RPMI8226 (cell line): ENCODE measurements around the gene CFL1.

Experiments used
- DNase-seq: peaks from one replicate; pipeline ENCODE4 v3.0.0-alpha.2; 2015

CFL1 gene

DNA sequence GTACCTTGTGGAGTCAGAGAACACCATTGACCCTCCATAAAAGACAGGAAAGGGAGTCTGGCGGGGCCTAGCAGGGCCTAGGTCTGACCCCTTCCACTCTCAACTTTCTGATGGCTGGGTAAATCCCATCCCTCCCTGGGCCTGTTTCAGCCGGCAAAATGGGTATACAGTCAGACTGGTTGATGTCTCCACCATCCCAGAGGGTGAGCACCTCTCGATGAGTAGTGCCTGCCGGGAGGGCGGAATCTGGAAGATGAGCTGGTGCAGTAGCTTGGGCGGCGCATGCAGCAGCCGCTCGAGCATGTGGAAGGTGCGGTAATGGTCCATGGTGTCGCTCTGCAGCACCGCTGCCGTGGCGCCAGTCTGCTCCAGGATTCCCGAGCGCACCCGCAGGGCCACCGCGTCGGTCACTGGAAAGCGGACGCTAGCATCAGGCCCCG lies 29.8 kb upstream of the CFL1 start:
- DNase-seq: peak; percentile 67

DNA sequence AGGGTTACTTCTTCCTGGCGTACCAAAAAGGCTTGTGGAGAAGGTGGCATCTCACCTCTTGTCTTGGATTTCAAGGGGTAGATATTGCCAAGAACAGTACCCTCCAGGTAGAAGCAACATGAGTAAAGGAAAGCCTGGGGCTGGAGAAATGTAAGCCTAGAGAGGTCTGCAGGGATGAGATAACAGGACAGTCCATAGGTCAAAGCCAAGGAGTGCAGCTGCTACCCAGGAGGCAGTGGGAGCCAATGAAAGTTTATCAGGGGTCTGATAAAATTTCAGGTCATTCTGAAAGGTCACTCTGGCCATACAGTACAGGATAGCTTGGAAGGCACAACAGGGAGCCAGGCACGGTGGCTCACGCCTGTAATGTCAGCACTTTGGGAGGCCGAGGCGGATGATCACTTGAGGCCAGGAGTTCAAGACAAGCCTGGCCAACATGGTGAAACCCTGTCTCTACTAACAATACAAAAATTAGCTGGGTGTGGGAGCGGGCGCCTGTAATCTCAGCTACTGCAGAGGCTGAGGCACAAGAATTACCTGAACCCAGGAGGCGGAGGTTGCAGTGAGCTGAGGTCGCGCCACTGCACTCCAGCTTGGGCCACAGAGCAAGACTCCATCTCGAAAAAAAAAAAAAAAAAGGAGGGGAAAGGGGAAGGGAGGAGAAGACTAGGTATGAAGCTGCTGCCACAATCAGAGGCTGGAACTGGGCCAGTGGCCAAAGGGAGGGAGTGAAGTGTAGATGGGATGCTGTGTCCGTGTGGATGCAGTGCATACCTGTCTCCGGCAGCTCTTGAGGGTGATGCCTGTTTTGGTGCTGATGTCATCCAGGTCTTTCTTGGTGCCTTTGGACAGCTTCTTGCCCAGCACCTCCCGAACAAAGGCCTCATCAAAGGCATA lies 29.1 kb upstream of the CFL1 start:
- no peak for DNase-seq

DNA sequence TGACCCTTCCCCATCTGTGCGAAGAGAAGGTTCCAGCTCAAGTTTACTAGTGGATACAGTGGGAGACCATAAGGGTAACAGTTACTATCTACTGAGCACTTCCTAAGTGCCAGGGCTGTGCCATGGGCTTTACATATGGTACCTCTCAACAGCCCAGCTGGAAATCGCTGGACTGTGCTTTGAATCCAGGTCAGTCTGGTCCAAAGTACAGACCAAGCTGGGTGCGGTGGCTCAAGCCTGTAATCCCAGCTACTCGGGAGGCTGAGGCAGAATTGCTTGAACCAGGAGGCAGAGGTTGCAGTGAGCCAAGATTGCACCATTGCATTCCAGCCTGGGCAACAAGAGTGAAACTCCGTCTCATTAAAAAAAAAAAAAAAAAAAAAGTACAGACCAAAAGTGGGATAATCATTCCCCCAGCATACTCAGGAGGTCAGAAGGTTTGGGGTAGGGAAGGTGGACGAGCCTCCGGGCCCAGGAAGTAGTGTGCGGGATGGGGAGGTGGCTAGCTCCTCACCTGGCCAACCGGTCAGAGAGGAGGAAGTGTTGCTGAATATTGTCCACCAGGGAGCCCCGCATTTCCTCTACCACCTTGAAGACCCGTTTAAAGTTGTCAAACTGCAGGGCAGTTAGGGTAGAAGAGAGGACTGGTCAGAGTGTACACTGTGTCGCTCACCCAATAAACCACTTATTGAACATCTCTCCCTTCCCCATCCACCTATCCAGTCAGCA lies 28.0 kb upstream of the CFL1 start:
- DNase-seq: no peak

DNA sequence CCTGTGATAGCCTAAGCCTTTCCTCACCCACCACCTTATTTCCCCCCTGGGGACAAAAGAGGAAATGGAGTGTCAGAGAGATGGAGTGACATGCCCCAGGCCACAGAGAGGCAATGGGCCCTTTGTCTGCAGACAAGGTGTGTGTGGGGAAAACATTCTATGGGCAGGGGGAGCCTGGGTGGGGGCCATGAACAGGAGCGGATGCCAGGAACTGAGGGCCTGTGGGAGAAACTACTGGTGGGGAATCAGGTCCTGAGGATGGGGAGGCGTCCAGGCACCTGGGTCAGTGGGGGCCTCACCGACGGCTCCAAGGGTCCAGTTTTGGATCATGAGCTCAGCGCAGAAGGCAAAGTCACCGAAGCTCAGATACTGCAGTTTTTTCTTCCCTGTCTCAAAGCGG lies 27.3 kb upstream of the CFL1 start:
- DNase-seq: no peak

DNA sequence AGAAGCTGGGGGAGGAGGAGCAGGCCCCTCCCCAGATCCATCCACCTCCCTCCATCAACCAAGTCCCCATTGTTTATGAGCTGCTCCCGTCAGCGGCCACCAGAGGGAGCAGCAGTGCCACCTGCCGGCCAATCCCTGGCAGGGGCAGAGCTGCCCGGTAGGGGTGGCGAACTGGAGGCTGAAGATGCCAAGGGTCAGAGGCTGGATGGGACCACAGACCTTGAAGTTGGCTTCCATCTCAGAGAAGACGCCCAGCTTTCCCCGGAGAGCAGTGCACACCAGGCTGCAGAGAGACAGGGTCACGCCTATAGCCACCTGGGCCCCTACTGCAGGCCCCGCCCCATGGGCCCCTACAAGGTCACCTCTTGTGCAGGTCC lies 26.7 kb upstream of the CFL1 start:
- peak; percentile 87 for DNase-seq

DNA sequence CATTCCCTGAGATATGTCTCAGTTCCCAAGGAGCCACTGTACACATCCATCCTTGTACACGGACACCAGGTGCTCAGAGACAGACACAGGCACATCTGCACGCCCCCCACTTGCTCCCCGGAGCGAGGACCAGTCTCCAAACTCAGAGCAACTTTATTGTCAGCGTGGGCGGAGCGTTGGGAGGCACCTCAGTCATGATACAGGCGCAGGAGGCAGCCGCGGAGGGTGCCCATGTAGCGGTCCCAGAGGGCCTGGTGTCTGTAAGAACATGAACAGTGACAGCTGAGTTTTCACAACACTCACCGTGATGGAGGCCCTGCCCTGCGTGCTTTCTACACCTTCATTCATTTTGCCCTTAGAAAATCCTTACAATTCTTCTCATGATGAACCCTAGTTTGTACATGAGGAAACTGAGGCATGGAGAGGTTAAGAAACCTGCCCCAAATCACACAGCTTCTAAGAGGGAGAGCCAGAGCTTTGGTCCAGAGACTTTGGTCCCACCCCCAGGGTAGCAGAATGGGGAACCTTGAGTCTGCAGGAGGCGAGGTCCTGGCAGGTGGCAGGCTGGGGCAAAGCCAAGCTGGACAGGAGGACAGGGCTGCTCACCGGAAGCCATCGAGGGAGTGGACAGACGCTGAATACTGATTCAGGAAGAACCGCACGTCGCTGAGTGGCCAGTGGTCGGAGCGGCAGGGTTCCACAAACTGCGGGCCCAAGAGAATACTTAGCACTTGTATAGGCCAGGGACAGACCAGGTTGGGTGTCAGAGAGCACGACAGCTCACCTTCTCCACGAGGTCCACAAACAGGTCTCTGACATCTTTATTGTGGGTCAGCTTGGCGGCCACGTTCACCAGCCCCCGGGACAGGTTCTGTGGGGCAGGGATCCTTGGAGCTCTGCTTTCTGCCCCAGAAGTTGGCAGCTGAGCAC lies 26.1 kb upstream of the CFL1 start:
- DNase-seq: no peak

DNA sequence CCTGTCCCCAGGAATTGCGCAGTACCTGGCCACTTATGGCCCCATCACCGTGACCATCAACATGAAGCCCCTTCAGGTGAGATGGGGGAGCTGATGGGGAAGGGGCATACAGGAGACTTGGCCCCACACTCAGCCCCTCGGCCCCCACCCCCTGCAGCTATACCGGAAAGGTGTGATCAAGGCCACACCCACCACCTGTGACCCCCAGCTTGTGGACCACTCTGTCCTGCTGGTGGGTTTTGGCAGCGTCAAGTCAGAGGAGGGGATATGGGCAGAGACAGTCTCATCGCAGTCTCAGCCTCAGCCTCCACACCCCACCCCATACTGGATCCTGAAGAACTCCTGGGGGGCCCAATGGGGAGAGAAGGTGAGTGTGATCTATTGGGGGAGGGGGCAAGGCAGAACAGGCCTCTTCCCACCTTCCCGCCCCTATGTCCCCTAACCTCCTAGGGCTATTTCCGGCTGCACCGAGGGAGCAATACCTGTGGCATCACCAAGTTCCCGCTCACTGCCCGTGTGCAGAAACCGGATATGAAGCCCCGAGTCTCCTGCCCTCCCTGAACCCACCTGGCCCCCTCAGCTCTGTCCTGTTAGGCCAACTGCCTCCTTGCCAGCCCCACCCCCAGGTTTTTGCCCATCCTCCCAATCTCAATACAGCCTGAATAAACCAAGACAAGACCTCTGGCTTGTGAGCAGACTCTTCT lies 25.2 kb upstream of the CFL1 start:
- no peak for DNase-seq

DNA sequence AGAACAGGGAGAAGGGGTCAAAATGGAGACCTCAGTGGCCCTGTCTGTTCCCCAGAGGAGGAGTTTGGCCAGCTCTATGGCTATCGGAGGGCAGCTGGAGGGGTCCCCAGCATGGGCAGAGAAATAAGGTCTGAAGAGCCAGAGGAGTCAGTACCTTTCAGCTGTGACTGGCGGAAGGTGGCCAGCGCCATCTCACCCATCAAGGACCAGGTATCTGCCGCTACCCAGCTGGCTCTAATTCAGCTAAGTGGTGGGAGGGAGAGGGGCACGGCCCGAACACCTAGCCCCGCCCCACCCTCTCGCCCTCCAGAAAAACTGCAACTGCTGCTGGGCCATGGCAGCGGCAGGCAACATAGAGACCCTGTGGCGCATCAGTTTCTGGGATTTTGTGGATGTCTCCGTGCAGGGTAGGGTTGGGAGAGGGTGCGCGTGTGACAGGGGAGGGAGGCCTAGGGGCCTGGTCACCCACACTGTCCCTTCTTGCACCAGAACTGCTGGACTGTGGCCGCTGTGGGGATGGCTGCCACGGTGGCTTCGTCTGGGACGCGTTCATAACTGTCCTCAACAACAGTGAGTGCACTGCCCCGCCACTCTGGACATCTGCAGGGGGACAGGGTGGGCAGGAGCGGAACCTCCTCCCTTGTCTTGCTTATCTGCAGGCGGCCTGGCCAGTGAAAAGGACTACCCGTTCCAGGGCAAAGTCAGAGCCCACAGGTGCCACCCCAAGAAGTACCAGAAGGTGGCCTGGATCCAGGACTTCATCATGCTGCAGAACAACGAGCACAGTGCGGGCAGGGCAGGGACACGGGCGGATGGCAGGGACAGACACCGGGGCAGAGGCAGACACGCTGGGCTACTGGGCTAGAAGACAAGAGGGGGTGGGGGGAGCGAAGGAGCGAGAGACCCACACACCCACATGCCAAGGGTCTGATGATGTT lies 24.4 kb upstream of the CFL1 start:
- no peak for DNase-seq

DNA sequence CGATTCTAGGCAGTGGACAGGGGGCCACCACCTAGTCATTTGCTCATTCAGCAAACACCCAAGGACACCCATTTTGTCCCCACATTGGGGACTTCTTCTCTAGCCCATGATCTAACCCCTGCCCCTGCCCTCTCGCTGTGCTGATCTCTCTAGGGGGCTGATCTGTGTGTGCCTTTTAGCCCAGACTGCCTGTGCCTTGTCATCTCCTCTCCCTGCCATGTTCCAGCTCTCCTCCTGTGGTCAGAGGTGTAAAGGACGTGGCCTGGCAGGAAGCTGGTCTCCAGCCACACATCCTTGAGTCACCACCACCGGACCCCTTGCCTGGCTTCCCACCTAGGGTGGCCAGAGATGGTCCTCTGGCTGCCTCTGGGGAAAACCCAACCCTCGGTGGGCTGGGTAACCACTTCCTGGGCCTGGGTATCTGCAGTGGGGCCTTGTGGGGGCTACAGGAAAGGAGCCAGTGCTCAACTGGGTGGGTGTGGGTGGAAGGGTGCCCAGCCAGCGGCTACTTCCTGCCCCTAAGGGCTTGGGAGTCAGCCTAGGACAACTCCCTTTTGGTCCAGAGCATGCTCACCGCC lies 23.0 kb upstream of the CFL1 start:
- DNase-seq: no peak

DNA sequence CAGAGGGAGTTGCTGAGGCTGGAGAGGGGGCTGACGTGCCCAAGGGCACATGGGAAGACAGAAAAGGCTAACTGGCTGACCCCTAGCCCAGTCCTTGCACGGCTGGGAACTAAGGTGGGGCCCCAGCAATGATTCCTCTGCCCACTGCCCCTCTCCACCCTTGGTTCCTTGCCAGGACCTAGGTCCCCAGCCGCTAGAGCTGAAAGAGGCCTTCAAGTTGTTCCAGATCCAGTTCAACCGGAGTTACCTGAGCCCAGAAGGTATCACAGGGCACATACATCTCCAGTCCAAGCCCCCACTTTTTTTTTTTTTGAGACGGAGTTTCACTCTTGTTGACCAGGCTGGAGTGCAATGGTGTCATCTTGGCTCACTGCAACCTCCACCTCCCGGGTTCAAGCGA lies 22.0 kb upstream of the CFL1 start:
- no peak for DNase-seq

DNA sequence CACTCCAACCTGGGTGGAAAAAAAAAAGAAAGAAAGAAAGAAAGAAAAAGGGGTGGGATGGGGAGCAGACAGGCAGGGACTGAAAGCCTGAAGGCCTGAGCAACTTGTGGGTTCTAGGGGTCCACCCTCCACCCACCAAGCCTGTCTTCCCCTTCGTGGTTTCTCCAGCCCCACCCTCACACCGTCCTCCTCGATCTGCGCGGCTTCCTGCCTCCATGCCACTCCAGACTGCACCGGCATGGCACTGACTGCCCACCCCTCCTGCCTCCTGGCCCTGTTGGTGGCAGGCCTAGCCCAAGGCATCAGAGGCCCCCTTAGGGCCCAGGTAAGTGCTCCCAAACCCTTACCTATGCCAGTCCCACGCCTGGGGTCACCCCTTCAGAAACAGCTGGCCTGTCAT lies 21.6 kb upstream of the CFL1 start, which contains the start of gene CTSW:
CTSW (plus strand) TSS at position 221 of the 400 bp plus-strand sequence; CDS start at position 239, 18 bp downstream.
- no peak for DNase-seq

DNA sequence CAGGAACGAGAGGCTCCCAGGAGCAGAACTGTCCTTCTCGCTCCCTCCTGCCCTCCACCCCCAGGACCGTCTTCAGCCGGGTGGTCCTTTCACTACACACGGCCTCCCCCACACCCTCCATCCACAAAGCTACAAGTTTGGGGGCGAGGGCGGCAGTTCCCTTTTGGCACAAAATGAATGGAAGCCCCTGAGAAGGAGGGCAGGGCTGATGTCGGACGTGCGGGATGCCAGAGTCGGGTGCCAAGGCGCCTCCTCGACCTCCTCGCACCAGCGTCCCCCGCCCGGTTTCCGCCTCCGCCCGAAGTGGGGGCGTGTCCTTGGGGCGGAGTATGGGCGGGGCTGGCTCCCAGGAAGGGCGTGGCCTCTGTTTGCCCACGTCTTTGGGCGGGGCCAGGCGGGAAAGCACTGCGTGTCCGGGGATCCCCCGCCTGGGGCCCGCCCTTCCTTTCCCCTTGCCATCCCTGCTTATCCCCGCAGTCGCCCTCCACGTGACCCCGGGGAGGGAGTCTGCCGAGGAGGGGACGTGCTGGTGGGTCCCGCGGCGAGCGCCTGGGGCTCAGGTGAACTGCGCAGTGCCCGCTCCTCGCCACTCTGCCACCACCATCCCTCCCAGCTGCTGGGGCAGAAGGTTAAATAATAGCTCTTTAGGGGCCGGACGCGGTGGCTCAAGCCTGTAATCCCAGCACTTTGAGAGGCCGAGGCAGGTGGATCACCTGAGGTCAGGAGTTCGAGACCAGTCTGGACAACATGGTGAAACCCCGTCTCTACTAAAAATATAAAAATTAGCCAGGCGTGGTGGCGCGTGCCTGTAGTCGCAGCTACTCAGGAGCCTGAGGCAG lies 15.6 kb upstream of the CFL1 start:
- peak; percentile 97 for DNase-seq

DNA sequence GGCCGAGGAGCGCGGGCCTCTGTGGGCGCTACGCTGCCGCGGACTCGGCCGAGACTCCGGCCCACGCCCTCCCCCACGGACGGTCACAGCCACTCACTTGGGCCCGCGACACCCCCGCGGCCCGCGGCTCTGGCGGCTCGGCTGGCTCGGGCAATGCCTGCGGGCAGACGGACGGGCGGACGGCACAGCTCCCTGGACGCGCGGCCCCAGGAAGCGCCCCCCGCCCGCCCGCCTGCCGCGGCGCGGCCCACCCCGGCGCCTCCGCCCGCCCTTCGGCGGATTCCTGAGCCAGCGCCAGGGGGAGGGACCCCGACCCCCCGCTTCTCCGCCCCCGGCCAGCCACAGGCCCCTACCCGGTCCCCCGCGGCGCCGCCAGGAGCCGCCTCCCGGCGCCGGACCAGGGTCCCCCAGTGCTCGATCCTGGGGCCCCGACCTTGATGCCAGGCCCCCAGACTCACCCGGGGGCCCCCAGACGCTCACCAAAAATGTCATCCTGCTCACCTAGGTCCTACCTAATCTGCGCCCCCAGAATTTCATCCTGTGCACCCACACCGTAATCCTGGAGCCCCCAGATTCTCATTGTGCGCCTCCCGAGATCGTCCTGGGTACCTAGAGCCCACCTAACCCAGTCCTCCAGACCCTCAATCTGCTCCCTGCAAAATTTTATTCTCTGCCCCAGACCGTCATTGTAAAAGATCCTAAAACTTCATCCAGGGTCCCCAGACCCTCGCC lies 14.8 kb upstream of the CFL1 start, which contains the start of gene EFEMP2:
EFEMP2 (minus strand) TSS at position 215 of the 732 bp plus-strand sequence. CDS start 446 bp downstream, outside the sequence.
- no peak for DNase-seq

DNA sequence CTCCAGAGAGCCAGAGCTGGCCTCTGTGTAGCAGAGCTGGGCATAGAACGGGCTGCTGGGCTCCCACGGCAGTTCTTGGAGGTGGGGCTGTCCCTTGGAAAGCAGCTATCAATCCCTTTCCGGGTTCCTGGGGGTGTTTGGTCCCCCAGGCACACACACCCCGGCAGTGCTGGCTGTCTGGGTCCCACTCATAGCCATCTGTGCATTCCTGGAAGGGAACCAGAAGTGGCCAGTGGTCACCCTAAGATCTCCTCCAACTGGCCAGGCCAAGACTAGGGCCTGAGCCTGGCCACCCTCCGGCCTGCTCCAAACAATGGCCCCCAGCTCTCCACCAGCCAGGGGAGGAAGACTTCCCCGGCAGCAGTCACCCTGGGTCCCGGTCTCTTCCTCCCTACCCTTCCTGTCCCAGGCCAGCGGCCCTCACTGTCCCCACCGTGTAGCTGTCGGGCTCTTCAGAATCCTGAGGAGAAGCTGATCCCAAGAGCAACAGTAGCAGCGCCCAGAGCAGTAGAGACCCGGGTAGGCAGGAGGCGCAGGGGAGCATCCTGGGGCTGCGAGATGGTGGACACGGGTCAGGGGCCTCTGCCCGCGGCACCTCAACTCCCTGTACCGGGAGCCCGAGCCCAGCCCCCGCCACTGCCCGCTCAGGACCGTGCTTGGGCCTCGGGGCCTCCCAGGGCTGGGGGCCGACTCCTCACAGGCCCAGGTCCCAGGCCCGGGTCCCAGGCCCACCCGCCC lies 14.0 kb upstream of the CFL1 start:
- no peak for DNase-seq

DNA sequence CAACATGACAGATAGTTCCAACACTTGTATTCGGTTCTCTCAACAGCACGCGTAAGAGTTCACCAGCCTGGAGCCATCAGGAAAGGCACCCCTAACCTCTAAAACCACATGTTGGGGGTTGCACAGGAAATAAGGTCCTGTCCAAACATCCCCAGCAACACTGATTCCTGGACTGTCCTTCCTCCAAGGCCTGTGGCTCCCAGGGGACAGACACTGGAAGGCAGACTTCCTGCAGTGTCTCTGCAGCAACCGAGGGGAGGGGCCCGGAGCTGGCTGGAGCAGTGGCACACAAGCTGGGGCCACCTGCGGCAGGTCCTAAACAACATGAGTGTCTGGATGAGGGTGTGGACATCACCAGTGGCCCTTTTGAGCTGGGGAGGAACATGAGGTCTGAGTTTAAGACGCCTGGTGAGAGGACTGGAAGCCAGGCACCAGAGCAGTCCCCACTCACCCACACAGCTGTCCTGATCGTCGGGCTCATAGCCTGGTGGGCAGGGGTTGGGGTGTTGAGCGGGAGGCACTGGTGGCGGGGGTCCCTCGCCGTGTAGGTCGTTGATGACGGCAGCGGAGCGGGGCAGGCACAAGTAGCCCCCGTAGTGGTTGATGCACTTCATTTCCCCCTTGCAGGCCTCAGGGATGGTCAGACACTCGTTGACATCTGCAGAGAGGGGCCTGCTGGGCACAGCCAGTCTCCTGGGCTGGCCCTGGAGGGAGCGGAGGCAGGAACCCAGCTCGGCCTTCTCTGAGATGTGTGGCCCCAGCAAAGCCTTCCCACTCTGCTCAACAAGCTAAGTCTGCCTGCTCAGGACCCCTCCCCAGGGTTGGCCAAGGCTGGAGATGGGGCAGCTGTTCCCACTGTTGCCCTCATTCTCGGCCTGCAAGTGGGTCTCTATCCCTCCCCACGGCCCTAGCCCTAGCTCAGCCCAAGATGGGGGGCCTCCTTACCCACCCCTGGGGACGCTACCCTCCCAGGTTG lies 13.0 kb upstream of the CFL1 start:
- DNase-seq: no peak

DNA sequence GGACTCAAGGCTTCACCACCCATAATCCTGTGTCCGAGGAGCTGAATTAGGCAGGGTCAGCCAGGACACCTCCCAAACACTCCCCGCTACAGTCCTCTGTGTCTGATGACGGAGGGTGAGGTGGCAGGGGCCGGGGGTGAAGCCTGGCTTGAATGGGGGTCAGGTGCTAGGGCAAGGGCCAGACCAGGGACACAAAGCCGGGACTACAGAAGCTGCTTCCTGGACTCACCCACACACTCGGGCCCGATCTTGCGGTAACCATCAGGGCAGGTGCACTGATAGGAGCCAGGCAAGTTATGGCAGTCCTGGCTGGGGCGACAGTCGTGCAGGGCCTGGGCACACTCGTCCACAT lies 12.3 kb upstream of the CFL1 start:
- DNase-seq: no peak
